GM12872 (cell line): ENCODE results near the gene LAMP5.

Experiments used
- TF ChIP-seq, protein P1 (sequence below): IDR thresholded peaks from 3 replicates; pipeline ENCODE4 v1.5.1; 2011; ENCODE audit warnings: low read depth, mild to moderate bottlenecking, low read length, moderate library complexity; ENCODE audit not compliant: insufficient read depth

The LAMP5 gene

GRCh38 chr20:9514461-9515213 lies at the start of gene LAMP5:
TSS of gene LAMP5 (plus strand) at chr20:9514590. CDS start at chr20:9514853, 263 bp downstream.
- TF ChIP-seq, protein P1, sequence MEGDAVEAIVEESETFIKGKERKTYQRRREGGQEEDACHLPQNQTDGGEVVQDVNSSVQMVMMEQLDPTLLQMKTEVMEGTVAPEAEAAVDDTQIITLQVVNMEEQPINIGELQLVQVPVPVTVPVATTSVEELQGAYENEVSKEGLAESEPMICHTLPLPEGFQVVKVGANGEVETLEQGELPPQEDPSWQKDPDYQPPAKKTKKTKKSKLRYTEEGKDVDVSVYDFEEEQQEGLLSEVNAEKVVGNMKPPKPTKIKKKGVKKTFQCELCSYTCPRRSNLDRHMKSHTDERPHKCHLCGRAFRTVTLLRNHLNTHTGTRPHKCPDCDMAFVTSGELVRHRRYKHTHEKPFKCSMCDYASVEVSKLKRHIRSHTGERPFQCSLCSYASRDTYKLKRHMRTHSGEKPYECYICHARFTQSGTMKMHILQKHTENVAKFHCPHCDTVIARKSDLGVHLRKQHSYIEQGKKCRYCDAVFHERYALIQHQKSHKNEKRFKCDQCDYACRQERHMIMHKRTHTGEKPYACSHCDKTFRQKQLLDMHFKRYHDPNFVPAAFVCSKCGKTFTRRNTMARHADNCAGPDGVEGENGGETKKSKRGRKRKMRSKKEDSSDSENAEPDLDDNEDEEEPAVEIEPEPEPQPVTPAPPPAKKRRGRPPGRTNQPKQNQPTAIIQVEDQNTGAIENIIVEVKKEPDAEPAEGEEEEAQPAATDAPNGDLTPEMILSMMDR, result no peak

- TF ChIP-seq, protein P1, result peak; percentile 71; the same call in 2 of the 3 replicates
Measured at GRCh38 chr20:9467995-9468394, 46.4 kb upstream of the LAMP5 start.

DNA sequence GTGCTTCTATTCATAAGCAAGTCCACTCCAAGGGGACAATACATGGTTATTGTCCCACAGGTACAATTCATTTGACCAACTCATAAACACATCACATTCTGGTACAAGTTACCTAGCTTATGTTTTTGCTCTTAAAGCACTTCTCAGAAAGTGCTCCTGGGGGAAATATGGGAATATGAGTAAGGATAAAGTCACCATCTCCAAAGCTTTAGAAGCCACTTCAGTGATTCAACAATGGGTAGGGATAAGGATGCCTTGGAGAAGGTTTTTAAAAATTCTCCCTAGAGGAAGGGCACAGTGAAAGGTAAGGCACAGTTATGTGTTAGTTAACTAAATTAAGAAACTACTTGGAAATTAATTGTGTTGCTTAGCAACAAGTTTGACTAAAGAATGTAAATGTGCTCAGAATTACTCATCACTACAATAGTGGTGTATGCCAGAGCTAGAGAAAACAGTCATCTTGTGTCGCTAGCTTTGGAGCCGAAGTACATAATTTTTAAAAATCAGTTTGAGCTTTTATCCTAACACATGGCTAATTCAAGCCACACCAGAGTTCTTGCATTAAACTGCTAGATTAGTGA lies 39.5 kb upstream of the LAMP5 start:
- TF ChIP-seq, protein P1, result no peak

- TF ChIP-seq, protein P1, result no peak
Measured at GRCh38 chr20:9475456-9475855, 38.9 kb upstream of the LAMP5 start.

DNA sequence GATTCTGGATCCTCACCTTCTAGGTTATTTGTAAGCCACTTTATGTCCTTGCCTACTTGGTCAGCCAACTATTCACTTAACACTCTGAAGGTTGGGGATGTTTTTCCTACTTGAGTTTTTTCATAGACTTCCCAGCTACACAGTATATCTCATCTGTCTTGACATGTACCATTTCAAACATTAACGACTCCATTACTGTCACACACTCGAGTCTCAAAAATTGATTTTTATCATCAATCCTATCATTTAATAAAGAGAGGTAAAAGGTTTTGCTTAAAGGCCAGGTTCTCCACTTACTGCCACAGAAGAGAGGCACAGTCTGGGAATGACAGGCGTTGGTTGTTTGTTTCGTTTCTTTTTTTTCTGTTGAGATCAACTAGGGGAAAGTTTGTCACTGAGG lies 38.2 kb upstream of the LAMP5 start:
- TF ChIP-seq, protein P1, result no peak

- TF ChIP-seq, protein P1, result no peak
Measured at GRCh38 chr20:9476637-9477036, 37.8 kb upstream of the LAMP5 start.

DNA sequence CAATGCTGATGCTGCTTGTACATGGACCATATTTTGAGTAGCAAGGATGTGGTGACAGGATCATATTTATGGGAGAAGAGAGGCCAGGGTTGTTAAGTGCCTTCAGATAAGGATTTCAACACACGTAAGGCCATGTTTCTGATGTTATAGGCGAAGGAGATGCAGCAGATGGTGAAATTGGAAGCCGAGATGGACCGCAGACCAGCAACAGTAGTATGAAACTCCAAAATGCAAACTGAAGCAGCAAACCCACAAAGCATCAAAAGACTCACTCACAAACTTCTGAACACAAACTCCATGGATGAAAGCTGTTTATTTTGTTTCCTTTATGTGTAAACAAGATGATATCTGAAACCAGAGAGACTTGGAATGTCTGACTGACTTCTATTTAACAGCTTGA lies 35.6 kb upstream of the LAMP5 start:
- TF ChIP-seq, protein P1, result no peak
